PC-3 (cell line): ENCODE measurements around the gene FLNB. TPM values are rescaled to one million over a fixed set of nuclear protein-coding genes. Genes with fewer than 3 reads are reported as not detected.

Experiments
- ATAC-seq: fragments of 200-7000 bp; cut with Tn5 transposase; 2 replicates; pipeline ENCODE4 v1.9.1; 2020; ENCODE audit warnings: mild to moderate bottlenecking, moderate library complexity
- BruUV-seq: library from RNA; stranded (reverse); fragments of 400-500 nt; replicated peaks from 2 replicates; lab custom pipeline; 2021; lab: Mats Ljungman, UMichigan
- CTCF ChIA-PET: fragments of 300-600 bp; sonication (Branson Sonifier 250); formaldehyde crosslinking; loops from one replicate; lab custom pipeline; 2022; ENCODE audit warnings: antibody characterized with exemption; lab: Charles Lee
- POLR2A ChIA-PET: fragments of 300-600 bp; sonication (Branson Sonifier 250); formaldehyde crosslinking; loops from one replicate; lab custom pipeline; 2022; ENCODE audit warnings: antibody characterized with exemption; ENCODE audit not compliant: unreplicated experiment; lab: Charles Lee
- DNase-seq: peaks from one replicate; pipeline ENCODE4 v3.0.0-alpha.2; 2015
- H2AFZ ChIP-seq: fragments of 300-600 bp; sonication (generic); 2 replicates; pipeline ENCODE4 v1.6.0; 2016; ENCODE audit warnings: antibody characterized with exemption, low read length
- H3F3A ChIP-seq: fragments of 300-600 bp; sonication (generic); one replicate; pipeline ENCODE4 v1.6.0; 2017; ENCODE audit warnings: antibody characterized with exemption, low read length, control low read depth, mild to moderate bottlenecking; ENCODE audit not compliant: unreplicated experiment
- H3K27ac ChIP-seq: fragments of 300-600 bp; sonication (generic); 2 replicates; pipeline ENCODE4 v1.5.1; 2016; ENCODE audit warnings: mild to moderate bottlenecking, low read length
- H3K27me3 ChIP-seq: fragments of 300-600 bp; sonication (generic); 2 replicates; pipeline ENCODE4 v1.6.1; 2016; ENCODE audit warnings: low read length, mixed read lengths
- H3K36me3 ChIP-seq: fragments of 300-600 bp; sonication (generic); 2 replicates; pipeline ENCODE4 v1.6.1; 2016; ENCODE audit warnings: low read depth, mixed run types, low read length, mixed read lengths
- H3K4me1 ChIP-seq: fragments of 300-600 bp; sonication (generic); 2 replicates; pipeline ENCODE4 v1.5.1; 2016; ENCODE audit warnings: low read length; ENCODE audit not compliant: insufficient read depth
- H3K4me2 ChIP-seq: fragments of 300-600 bp; sonication (generic); 2 replicates; pipeline ENCODE4 v1.6.0; 2016; ENCODE audit warnings: low read length
- H3K4me3 ChIP-seq: fragments of 300-600 bp; sonication (generic); 2 replicates; pipeline ENCODE4 v1.5.1; 2016; ENCODE audit warnings: mild to moderate bottlenecking, low read length, mixed read lengths
- H3K79me2 ChIP-seq: fragments of 300-600 bp; sonication (generic); 2 replicates; pipeline ENCODE4 v1.6.1; 2017; ENCODE audit warnings: low read length, mixed read lengths
- H3K9ac ChIP-seq: fragments of 300-600 bp; sonication (generic); 2 replicates; pipeline ENCODE4 v1.6.0; 2016; ENCODE audit warnings: mild to moderate bottlenecking, low read length
- H3K9me2 ChIP-seq: fragments of 300-600 bp; sonication (generic); replicated peaks from 2 replicates; pipeline ENCODE4 v1.6.1; 2016; ENCODE audit warnings: mixed run types, low read length, mixed read lengths
- H3K9me3 ChIP-seq: fragments of 300-600 bp; sonication (generic); 2 replicates; pipeline ENCODE4 v1.6.1; 2016; ENCODE audit warnings: low read length, mixed read lengths
- H4K20me1 ChIP-seq: fragments of 300-600 bp; sonication (generic); 2 replicates; pipeline ENCODE4 v1.6.1; 2016; ENCODE audit warnings: low read length, mixed read lengths
- CTCF ChIP-seq: fragments of 300-600 bp; sonication (generic); conservative IDR thresholded peaks from 2 replicates; pipeline ENCODE4 v1.5.1; 2017; ENCODE audit warnings: antibody characterized with exemption, low read depth, mild to moderate bottlenecking, low read length
- EZH2 ChIP-seq: fragments of 300-600 bp; sonication (generic); IDR thresholded peaks from one replicate; pipeline ENCODE4 v1.6.1; 2017; ENCODE audit warnings: antibody characterized with exemption, mild to moderate bottlenecking, low read length; ENCODE audit not compliant: unreplicated experiment
- EZH2phosphoT487 ChIP-seq: fragments of 300-600 bp; sonication (generic); IDR thresholded peaks from 2 replicates; pipeline ENCODE4 v1.6.1; 2018; ENCODE audit warnings: mild to moderate bottlenecking, antibody characterized with exemption, low read length, borderline replicate concordance
- intact Hi-C: fragments of 100-400 bp; cut with micrococcal nuclease; formaldehyde crosslinking; loops from 2 replicates; pipeline ENCODE4 v1.9.0; 2023
- total RNA-seq: library from RNA; depleted of rRNA; stranded (reverse); fragments of >200 nt; gene quantifications from 2 replicates; pipeline ENCODE4 v1.2.3, GENCODE V29; 2014

Gene FLNB
- total RNA-seq, 1 experiment from 2014 or later = 505 TPM

GRCh38 chr3:58106061-58106460 lies 97.8 kb downstream of the FLNB start:
- no peak for ATAC-seq
- Histone ChIP-seq H2AFZ (no peak overlapping the region), H3F3A (peaks cover 5% of the 10 kb centered on the region), H3K27ac (no peak overlapping the region), H3K4me1 (peaks cover 5% of the 10 kb centered on the region), H3K79me2 (peaks cover 31% of the 10 kb centered on the region; the same call in 1 of the 2 replicates), H3K4me3 (no peak overlapping the region), H3K9me3 (no peaks in the 10 kb centered on the region), H3K4me2 (no peak overlapping the region), H3K9ac (no peak overlapping the region), H3K9me2 (no peaks in the 10 kb centered on the region), H3K27me3 (no peaks in the 10 kb centered on the region), H3K36me3 (peaks cover 88% of the 10 kb centered on the region), H4K20me1 (peaks cover 8% of the 10 kb centered on the region; the same call in 1 of the 2 replicates)
- intact Hi-C loops = no loop called here
- ChIA-PET CTCF (no interaction called here), POLR2A (no interaction called here)
- TF ChIP-seq EZH2phosphoT487 (no peak), EZH2 (no peak), CTCF (no peak)
- no peak for DNase-seq
- no TSS peak for BruUV-seq

- Histone ChIP-seq H4K20me1 (peaks cover 14% of the 10 kb centered on the region; the same call in 1 of the 2 replicates), H3K4me2 (no peak overlapping the region), H2AFZ (no peak overlapping the region), H3K9me2 (no peaks in the 10 kb centered on the region), H3K4me3 (no peak overlapping the region), H3K27me3 (no peaks in the 10 kb centered on the region), H3F3A (peaks cover 10% of the 10 kb centered on the region), H3K79me2 (peaks cover 31% of the 10 kb centered on the region; the same call in 1 of the 2 replicates), H3K9me3 (no peaks in the 10 kb centered on the region), H3K27ac (no peak overlapping the region), H3K4me1 (peaks cover 11% of the 10 kb centered on the region), H3K9ac (no peak overlapping the region), H3K36me3 (peaks cover 89% of the 10 kb centered on the region)
- intact Hi-C loops = no loop called here
- ChIA-PET CTCF (no interaction called here), POLR2A (no interaction called here)
- BruUV-seq = no TSS peak
- DNase-seq (no peak), ATAC-seq (no peak)
- no peak for TF ChIP-seq EZH2phosphoT487
- TF ChIP-seq EZH2 = no peak
- no peak for TF ChIP-seq CTCF
These were observed 98.4 kb downstream of the FLNB start for GRCh38 chr3:58106640-58107039.

GRCh38 chr3:58107597-58107996 lies 99.4 kb downstream of the FLNB start:
- BruUV-seq = no TSS peak
- ATAC-seq (no peak), DNase-seq (no peak)
- H3K79me2 ChIP-seq = peaks cover 36% of the 10 kb centered on the region
- no peaks in the 10 kb centered on the region for H3K9me2 ChIP-seq
- no peaks in the 10 kb centered on the region for H3K9me3 ChIP-seq
- peaks cover 13% of the 10 kb centered on the region for H3F3A ChIP-seq
- H3K4me3 ChIP-seq = no peak overlapping the region
- TF ChIP-seq CTCF (no peak), EZH2phosphoT487 (no peak), EZH2 (no peak)
- H3K36me3 ChIP-seq = peaks cover 87% of the 10 kb centered on the region
- POLR2A ChIA-PET = no interaction called here
- H3K27ac ChIP-seq = no peak overlapping the region
- CTCF ChIA-PET = no interaction called here
- H3K4me1 ChIP-seq = peaks cover 19% of the 10 kb centered on the region
- H3K4me2 ChIP-seq = no peak overlapping the region
- H3K27me3 ChIP-seq = no peaks in the 10 kb centered on the region
- H3K9ac ChIP-seq = no peak overlapping the region
- intact Hi-C loops = no loop called here
- H2AFZ ChIP-seq = no peak overlapping the region
- peaks cover 15% of the 10 kb centered on the region; the same call in 1 of the 2 replicates for H4K20me1 ChIP-seq
